ENCODE measurements around the gene FOXN1. TPM values are rescaled to one million over a fixed set of nuclear protein-coding genes. Genes with fewer than 3 reads are reported as not detected.
"Not testable (repeated sequence)": the region's sequence is repeated elsewhere in the genome, so short reads cannot be mapped to it uniquely, and the experiment has no call there.

FOXN1 gene
- total and polyA plus RNA-seq, 7 experiments from 2014 or later, result not detected

- no peak overlapping the region for H3K4me3 Mint-ChIP-seq
Observed at GRCh38 chr17:28518132-28518531, 12.0 kb downstream of the FOXN1 start.

GRCh38 chr17:28518578-28518977 is 12.4 kb downstream of the FOXN1 start:
- Histone ChIP-seq H3K27me3 (ENCODE audit: control insufficient read depth in 2 of 2, insufficient read depth in 2 of 2, low read length in 2 of 2) (no peaks in the 10 kb centered on the region), H3K36me3 (ENCODE audit: control insufficient read depth in 2 of 3, insufficient read depth in 3 of 3, low read length in 3 of 3) (no peaks in the 10 kb centered on the region), H3K9me3 (ENCODE audit: control insufficient read depth in 2 of 3, low read length in 3 of 3) (no peaks in the 10 kb centered on the region), H3K4me3 (ENCODE audit: low read length) (no peak overlapping the region), H3K4me1 (ENCODE audit: control insufficient read depth in 2 of 2, insufficient read depth in 2 of 2, low read length in 2 of 2) (no peaks in the 10 kb centered on the region), H3K27ac (ENCODE audit: low read depth, low read length) (no peak overlapping the region)
- ChIA-PET CTCF (no interaction called here), POLR2A (no interaction called here)
- ATAC-seq (no peak), DNase-seq (no peak)
- peaks cover 3 to 19% (median 4%) of the 10 kb centered on the region in 5 donors for H3K27me3 Mint-ChIP-seq
- H3K36me3 Mint-ChIP-seq, result no peaks in the 10 kb centered on the region
- peaks cover 0 to 4% (median 0%) of the 10 kb centered on the region in 11 donors for H3K9me3 Mint-ChIP-seq
- no peak overlapping the region for H3K4me3 Mint-ChIP-seq
- peaks cover 0 to 4% (median 0%) of the 10 kb centered on the region in 7 donors for H3K4me1 Mint-ChIP-seq
- intact Hi-C loops (cut with micrococcal nuclease), result no loop called here
- no peak overlapping the region for H3K27ac Mint-ChIP-seq

More at GRCh38 chr17:28518132-28518531, 12.0 kb downstream of the FOXN1 start:
- intact Hi-C loops (cut with micrococcal nuclease), result no loop called here
- H3K27me3 Mint-ChIP-seq, result peaks cover 6 to 21% (median 8%) of the 10 kb centered on the region in 5 donors
- Histone ChIP-seq H3K27ac (ENCODE audit: low read depth, low read length) (no peak overlapping the region), H3K4me3 (ENCODE audit: low read length) (no peak overlapping the region), H3K9me3 (ENCODE audit: control insufficient read depth in 2 of 3, low read length in 3 of 3) (no peaks in the 10 kb centered on the region), H3K36me3 (ENCODE audit: control insufficient read depth in 2 of 3, insufficient read depth in 3 of 3, low read length in 3 of 3) (no peaks in the 10 kb centered on the region), H3K4me1 (ENCODE audit: control insufficient read depth in 2 of 2, insufficient read depth in 2 of 2, low read length in 2 of 2) (no peaks in the 10 kb centered on the region), H3K27me3 (ENCODE audit: control insufficient read depth in 2 of 2, insufficient read depth in 2 of 2, low read length in 2 of 2) (no peaks in the 10 kb centered on the region)
- no peak for DNase-seq
- H3K9me3 Mint-ChIP-seq, result peaks cover 0 to 4% (median 0%) of the 10 kb centered on the region in 11 donors
- H3K36me3 Mint-ChIP-seq, result no peaks in the 10 kb centered on the region
- H3K27ac Mint-ChIP-seq, result no peak overlapping the region
- ChIA-PET POLR2A (no interaction called here), CTCF (no interaction called here)
- H3K4me1 Mint-ChIP-seq, result peaks cover 0 to 4% (median 0%) of the 10 kb centered on the region in 7 donors
- ATAC-seq, result peak; percentile 54

- no peak overlapping the region for H3K4me3 Mint-ChIP-seq
- peaks cover 0 to 17% (median 0%) of the 10 kb centered on the region in 5 donors for H3K27me3 Mint-ChIP-seq
- ChIA-PET CTCF (no interaction called here), POLR2A (no interaction called here)
- H3K27ac Mint-ChIP-seq, result no peak overlapping the region
- H3K36me3 ChIP-seq (ENCODE audit: control insufficient read depth in 2 of 3, insufficient read depth in 3 of 3, low read length in 3 of 3), result no peaks in the 10 kb centered on the region
- DNase-seq (no peak), ATAC-seq (no peak)
- H3K9me3 ChIP-seq (ENCODE audit: control insufficient read depth in 2 of 3, low read length in 3 of 3), result no peaks in the 10 kb centered on the region
- peaks cover 0 to 4% (median 0%) of the 10 kb centered on the region in 11 donors for H3K9me3 Mint-ChIP-seq
- intact Hi-C loops (cut with micrococcal nuclease), result no loop called here
- H3K27ac ChIP-seq (ENCODE audit: low read depth, low read length), result no peak overlapping the region
- no peaks in the 10 kb centered on the region for H3K27me3 ChIP-seq (ENCODE audit: control insufficient read depth in 2 of 2, insufficient read depth in 2 of 2, low read length in 2 of 2)
- H3K36me3 Mint-ChIP-seq, result no peaks in the 10 kb centered on the region
- H3K4me1 ChIP-seq (ENCODE audit: control insufficient read depth in 2 of 2, insufficient read depth in 2 of 2, low read length in 2 of 2), result no peaks in the 10 kb centered on the region
- H3K4me1 Mint-ChIP-seq, result peaks cover 0 to 4% (median 0%) of the 10 kb centered on the region in 7 donors
- H3K4me3 ChIP-seq (ENCODE audit: low read length), result no peak overlapping the region
Observed at GRCh38 chr17:28519236-28519635, 13.1 kb downstream of the FOXN1 start.

- ChIA-PET CTCF (no interaction called here), POLR2A (no interaction called here)
- Histone ChIP-seq H3K36me3 (ENCODE audit: control insufficient read depth in 2 of 3, insufficient read depth in 3 of 3, low read length in 3 of 3) (no peaks in the 10 kb centered on the region), H3K27me3 (ENCODE audit: control insufficient read depth in 2 of 2, insufficient read depth in 2 of 2, low read length in 2 of 2) (no peaks in the 10 kb centered on the region), H3K9me3 (ENCODE audit: control insufficient read depth in 2 of 3, low read length in 3 of 3) (no peaks in the 10 kb centered on the region), H3K27ac (ENCODE audit: low read depth, low read length) (no peak overlapping the region), H3K4me3 (ENCODE audit: low read length) (no peak overlapping the region), H3K4me1 (ENCODE audit: control insufficient read depth in 2 of 2, insufficient read depth in 2 of 2, low read length in 2 of 2) (no peaks in the 10 kb centered on the region)
- no peak for ATAC-seq
- Mint-ChIP-seq H3K27me3 (peaks cover 0 to 17% (median 0%) of the 10 kb centered on the region in 5 donors), H3K4me1 (peaks cover 0 to 4% (median 0%) of the 10 kb centered on the region in 7 donors), H3K9me3 (peaks cover 0 to 4% (median 0%) of the 10 kb centered on the region in 11 donors), H3K27ac (no peak overlapping the region), H3K4me3 (no peak overlapping the region), H3K36me3 (no peaks in the 10 kb centered on the region)
- intact Hi-C loops (cut with micrococcal nuclease), result no loop called here
- DNase-seq, result no peak
Observed at GRCh38 chr17:28520687-28521086, 14.5 kb downstream of the FOXN1 start.

GRCh38 chr17:28521311-28522085 is 15.3 kb downstream of the FOXN1 start:
- H3K4me1 ChIP-seq (ENCODE audit: control insufficient read depth in 2 of 2, insufficient read depth in 2 of 2, low read length in 2 of 2), result no peaks in the 10 kb centered on the region
- H3K27me3 ChIP-seq (ENCODE audit: control insufficient read depth in 2 of 2, insufficient read depth in 2 of 2, low read length in 2 of 2), result no peaks in the 10 kb centered on the region
- no peaks in the 10 kb centered on the region for H3K36me3 Mint-ChIP-seq
- H3K27ac ChIP-seq (ENCODE audit: low read depth, low read length), result no peak overlapping the region
- H3K27ac Mint-ChIP-seq, result no peak overlapping the region
- CTCF ChIA-PET, result no interaction called here
- H3K9me3 ChIP-seq (ENCODE audit: control insufficient read depth in 2 of 3, low read length in 3 of 3), result no peaks in the 10 kb centered on the region
- no peak overlapping the region for H3K4me3 Mint-ChIP-seq
- intact Hi-C loops (cut with micrococcal nuclease), result no loop called here
- peaks cover 0 to 12% (median 0%) of the 10 kb centered on the region in 5 donors for H3K27me3 Mint-ChIP-seq
- H3K9me3 Mint-ChIP-seq, result no peaks in the 10 kb centered on the region
- H3K4me3 ChIP-seq (ENCODE audit: low read length), result no peak overlapping the region
- ATAC-seq (no peak), DNase-seq (no peak)
- POLR2A ChIA-PET, result no interaction called here
- H3K4me1 Mint-ChIP-seq, result peaks cover 0 to 4% (median 0%) of the 10 kb centered on the region in 7 donors
- H3K36me3 ChIP-seq (ENCODE audit: control insufficient read depth in 2 of 3, insufficient read depth in 3 of 3, low read length in 3 of 3), result no peaks in the 10 kb centered on the region

GRCh38 chr17:28522281-28522680 is 16.1 kb downstream of the FOXN1 start:
- H3K36me3 Mint-ChIP-seq; H3K9me3 Mint-ChIP-seq; ATAC-seq; H3K9me3 ChIP-seq (ENCODE audit: control insufficient read depth in 2 of 3, low read length in 3 of 3); H3K4me1 Mint-ChIP-seq; POLR2A ChIA-PET; H3K27ac Mint-ChIP-seq; H3K4me3 ChIP-seq (ENCODE audit: low read length); CTCF ChIA-PET; H3K4me1 ChIP-seq (ENCODE audit: control insufficient read depth in 2 of 2, insufficient read depth in 2 of 2, low read length in 2 of 2); H3K27ac ChIP-seq (ENCODE audit: low read depth, low read length); H3K36me3 ChIP-seq (ENCODE audit: control insufficient read depth in 2 of 3, insufficient read depth in 3 of 3, low read length in 3 of 3); H3K27me3 ChIP-seq (ENCODE audit: control insufficient read depth in 2 of 2, insufficient read depth in 2 of 2, low read length in 2 of 2); H3K4me3 Mint-ChIP-seq; DNase-seq; intact Hi-C loops (cut with micrococcal nuclease): not testable (repeated sequence)
- peaks cover 0 to 12% (median 0%) of the 10 kb centered on the region in 5 donors for H3K27me3 Mint-ChIP-seq

GRCh38 chr17:28523186-28523585 is 17.0 kb downstream of the FOXN1 start:
- no peaks in the 10 kb centered on the region for H3K9me3 Mint-ChIP-seq
- Histone ChIP-seq H3K4me1 (ENCODE audit: control insufficient read depth in 2 of 2, insufficient read depth in 2 of 2, low read length in 2 of 2) (no peaks in the 10 kb centered on the region), H3K27me3 (ENCODE audit: control insufficient read depth in 2 of 2, insufficient read depth in 2 of 2, low read length in 2 of 2) (no peaks in the 10 kb centered on the region), H3K4me3 (ENCODE audit: low read length) (no peak overlapping the region), H3K27ac (ENCODE audit: low read depth, low read length) (no peak overlapping the region), H3K9me3 (ENCODE audit: control insufficient read depth in 2 of 3, low read length in 3 of 3) (no peaks in the 10 kb centered on the region), H3K36me3 (ENCODE audit: control insufficient read depth in 2 of 3, insufficient read depth in 3 of 3, low read length in 3 of 3) (no peaks in the 10 kb centered on the region)
- POLR2A ChIA-PET, result no interaction called here
- no peak overlapping the region for H3K4me3 Mint-ChIP-seq
- no peak overlapping the region for H3K27ac Mint-ChIP-seq
- ATAC-seq (no peak), DNase-seq (no peak)
- peaks cover 0 to 5% (median 0%) of the 10 kb centered on the region in 7 donors for H3K4me1 Mint-ChIP-seq
- peaks cover 0 to 10% (median 0%) of the 10 kb centered on the region in 5 donors for H3K27me3 Mint-ChIP-seq
- intact Hi-C loops (cut with micrococcal nuclease), result no loop called here
- no peaks in the 10 kb centered on the region for H3K36me3 Mint-ChIP-seq
- CTCF ChIA-PET, result no interaction called here
